Heart left ventricle (tissue), 13 donors: Measurements from ENCODE around the gene ACTR1B.

Source experiments
- CTCF ChIP-seq, 12 donors: fragments of 200-600 bp; sonication (generic) in 4 of 12; IDR thresholded peaks; one replicate each; pipeline versions ENCODE4 v1.5.0 to v1.8.0; 2018 to 2022; ENCODE audit warnings: antibody characterized with exemption in 12 of 12, mild to moderate bottlenecking in 5 of 12
- POLR2A ChIP-seq, 2 donors: fragments of 450-650 bp; IDR thresholded peaks; one replicate each; pipeline ENCODE4 v1.6.1; 2017; ENCODE audit warnings: antibody characterized with exemption in 2 of 2, mild to moderate bottlenecking in 2 of 2, moderate library complexity in 2 of 2
- donor health status: ischemic (EF 13 %, LVEDD 7.1; RV severe dilation, severe dysfunction).
- donor health status: DM: no; HTN: yes; CAD: no.
- donor health status: DM: no; HTN: no; CAD: no.
- donor health status: ischemic (EF 25% LVEDD 6.9; RV normal size, moderate dysfunction).
- donor health status: ischemic (EF 25% LVEDD 5.7; RV mildly dilated, moderate dysfunction).
- donor health status: ischemic (EF 35%, LVEDD 5.7; RV mildly dilated, moderate dysfunction).
- donor health status: nonischemic (EF 11% LVEDD 7.7; RV severe dilation, severe dysfunction).
- donor health status: DM: yes; HTN: yes; CAD: no.
- donor health status: PGD.
- donor health status: ischemic (EF 29% LVEDD 5.4; RV normal size, mild dysfunction).
- donor health status: nonischemic (EF 23%, LVEDD 6.1; RV moderate dilation, normal function).

DNA sequence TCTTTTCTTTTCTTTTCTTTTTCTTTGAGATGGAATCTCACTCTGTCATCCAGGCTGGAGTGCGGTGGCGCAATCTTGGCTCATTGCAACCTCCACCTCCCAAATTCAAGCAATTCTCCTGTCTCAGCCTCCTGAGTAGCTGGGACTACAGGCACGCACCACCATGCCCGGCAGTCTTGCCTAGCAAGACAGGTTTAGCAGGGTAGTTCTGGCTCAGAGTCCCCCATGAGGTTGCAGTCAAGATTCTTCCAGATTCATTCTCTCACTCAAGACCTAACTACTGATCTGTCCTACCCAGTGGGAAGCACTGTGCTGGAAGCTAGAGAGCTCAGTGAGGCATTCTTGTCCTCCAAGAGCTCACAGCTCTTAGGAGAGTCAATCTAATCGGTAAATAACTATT lies 31.9 kb upstream of the ACTR1B start:
- no peak for TF ChIP-seq CTCF (IDR thresholded peaks at IDR 0.05)
- TF ChIP-seq POLR2A (IDR thresholded peaks at IDR 0.05): no peak
